Smooth muscle cell (in vitro differentiated cells): ENCODE results near the gene TWNK. TPM values are rescaled to one million over a fixed set of nuclear protein-coding genes. Genes with fewer than 3 reads are reported as not detected.

Experiments
- DNase-seq: peaks from one replicate; lab custom pipeline; 2025; ENCODE audit not compliant: unreplicated experiment; lab: John Stamatoyannopoulos, UW
- H2AFZ ChIP-seq: fragments of 200-600 bp; sonication (generic); 2 replicates; pipeline ENCODE4 v1.6.0; 2016; ENCODE audit warnings: antibody characterized with exemption, low read depth, mild to moderate bottlenecking
- H3F3A ChIP-seq: fragments of 200-600 bp; sonication (generic); 2 replicates; pipeline ENCODE4 v1.6.0; 2017; ENCODE audit warnings: antibody characterized with exemption, low read depth
- H3K27ac ChIP-seq: fragments of 200-600 bp; sonication (generic); 2 replicates; pipeline ENCODE4 v1.5.1; 2016; ENCODE audit warnings: low read depth, mild to moderate bottlenecking
- H3K27me3 ChIP-seq: fragments of 200-600 bp; sonication (generic); 2 replicates; pipeline ENCODE4 v1.6.1; 2016; ENCODE audit warnings: low read depth, mild to moderate bottlenecking
- H3K36me3 ChIP-seq: fragments of 200-600 bp; sonication (generic); 2 replicates; pipeline ENCODE4 v1.5.1; 2016; ENCODE audit warnings: low read depth
- H3K4me1 ChIP-seq: fragments of 200-600 bp; sonication (generic); 2 replicates; pipeline ENCODE4 v1.5.1; 2016; ENCODE audit warnings: low read depth
- H3K4me2 ChIP-seq: fragments of 200-600 bp; sonication (generic); 2 replicates; pipeline ENCODE4 v1.6.0; 2016; ENCODE audit warnings: mild to moderate bottlenecking
- H3K4me3 ChIP-seq: fragments of 200-600 bp; sonication (generic); 2 replicates; pipeline ENCODE4 v1.5.1; 2016; ENCODE audit warnings: mild to moderate bottlenecking
- H3K79me2 ChIP-seq: fragments of 200-600 bp; sonication (generic); 2 replicates; pipeline ENCODE4 v1.6.0; 2016; ENCODE audit warnings: low read depth, mild to moderate bottlenecking
- H3K9ac ChIP-seq: fragments of 200-600 bp; sonication (generic); 2 replicates; pipeline ENCODE4 v1.6.0; 2016; ENCODE audit warnings: low read depth
- H3K9me3 ChIP-seq: fragments of 200-600 bp; sonication (generic); replicated peaks from 2 replicates; pipeline ENCODE4 v1.5.1; 2016; ENCODE audit warnings: low read depth
- H4K20me1 ChIP-seq: fragments of 200-600 bp; sonication (generic); 2 replicates; pipeline ENCODE4 v1.6.0; 2016; ENCODE audit warnings: low read depth
- CTCF ChIP-seq: fragments of 200-600 bp; sonication (generic); IDR thresholded peaks from 2 replicates; pipeline ENCODE4 v1.5.1; 2017; ENCODE audit warnings: borderline replicate concordance, mild to moderate bottlenecking, antibody characterized with exemption; ENCODE audit not compliant: insufficient read depth, poor library complexity, severe bottlenecking
- WGBS: methylation state at CpG from one replicate; pipeline ENCODE4 v1.1.7; 2016; ENCODE audit warnings: low lambda C conversion rate; 5-methylcytosine and 5-hydroxymethylcytosine counted together
- polyA plus RNA-seq: library from polyadenylated mRNA; unstranded; fragments of >200 nt; fragmentation: Nextera tagmentation; extraction: Ambion mirVana; gene quantifications from 2 replicates; pipeline ENCODE4 v1.2.1, GENCODE V29; 2016
- total RNA-seq: library from RNA; depleted of rRNA; stranded (reverse); fragments of >200 nt; gene quantifications from 2 replicates; pipeline ENCODE4 v1.2.3, GENCODE V29; 2014

TWNK gene
- total and polyA plus RNA-seq, 2 experiments from 2014 or later, result 2.0 to 2.5 TPM

GRCh38 chr10:101040061-101040460 lies 52.7 kb downstream of the TWNK start:
- Histone ChIP-seq H3K27ac (no peak overlapping the region), H3K9me3 (no peaks in the 10 kb centered on the region), H4K20me1 (peaks cover 19% of the 10 kb centered on the region), H3K9ac (no peak overlapping the region), H3K4me2 (no peak overlapping the region), H3K27me3 (peaks cover under 1% of the 10 kb centered on the region), H3K36me3 (peaks cover 10% of the 10 kb centered on the region), H3F3A (peaks cover 27% of the 10 kb centered on the region), H3K79me2 (peaks cover 2% of the 10 kb centered on the region), H2AFZ (no peak overlapping the region), H3K4me1 (peaks cover 8% of the 10 kb centered on the region), H3K4me3 (no peak overlapping the region)
- WGBS, result 92% methylated on average over 3 of the region's 3 CpGs
- TF ChIP-seq CTCF, result no peak
- DNase-seq, result no peak

GRCh38 chr10:101040851-101041250 lies 53.5 kb downstream of the TWNK start:
- Histone ChIP-seq H3K27me3 (peaks cover 8% of the 10 kb centered on the region), H3K4me2 (no peak overlapping the region), H3K27ac (no peak overlapping the region), H2AFZ (no peak overlapping the region), H3K36me3 (peaks cover 10% of the 10 kb centered on the region), H3K4me1 (peaks cover 8% of the 10 kb centered on the region), H3K9ac (no peak overlapping the region), H3K4me3 (no peak overlapping the region), H3F3A (peaks cover 27% of the 10 kb centered on the region), H3K9me3 (no peaks in the 10 kb centered on the region), H3K79me2 (no peaks in the 10 kb centered on the region), H4K20me1 (peaks cover 11% of the 10 kb centered on the region)
- TF ChIP-seq CTCF, result no peak
- DNase-seq, result no peak
- WGBS, result 86% methylated on average over 1 of the region's 2 CpGs

GRCh38 chr10:101041252-101041761 lies 54.0 kb downstream of the TWNK start:
- peaks cover 8% of the 10 kb centered on the region for H3K4me1 ChIP-seq
- peak; percentile 73 for TF ChIP-seq CTCF
- DNase-seq, result peak; percentile 10
- peaks cover 13% of the 10 kb centered on the region for H3K27me3 ChIP-seq
- no peak overlapping the region for H2AFZ ChIP-seq
- no peak overlapping the region for H3K9ac ChIP-seq
- no peaks in the 10 kb centered on the region for H3K79me2 ChIP-seq
- peaks cover 27% of the 10 kb centered on the region for H3F3A ChIP-seq
- H4K20me1 ChIP-seq, result peaks cover 7% of the 10 kb centered on the region
- no peak overlapping the region for H3K27ac ChIP-seq
- no peaks in the 10 kb centered on the region for H3K9me3 ChIP-seq
- H3K4me2 ChIP-seq, result no peak overlapping the region
- 43% methylated on average over 5 of the region's 6 CpGs for WGBS
- H3K4me3 ChIP-seq, result no peak overlapping the region
- H3K36me3 ChIP-seq, result peaks cover 10% of the 10 kb centered on the region

- peak overlapping the region; percentile 70 for H3K4me3 ChIP-seq
- peaks cover 27% of the 10 kb centered on the region for H3F3A ChIP-seq
- H3K27ac ChIP-seq, result peak overlapping the region; percentile 93
- H3K36me3 ChIP-seq, result peaks cover 6% of the 10 kb centered on the region
- 88% methylated on average over 4 of the region's 4 CpGs for WGBS
- peak overlapping the region; percentile 86 for H3K4me2 ChIP-seq
- H3K27me3 ChIP-seq, result peaks cover 21% of the 10 kb centered on the region
- TF ChIP-seq CTCF, result no peak
- H2AFZ ChIP-seq, result no peak overlapping the region
- no peaks in the 10 kb centered on the region for H4K20me1 ChIP-seq
- no peak for DNase-seq
- H3K9me3 ChIP-seq, result no peaks in the 10 kb centered on the region
- peaks cover 14% of the 10 kb centered on the region for H3K4me1 ChIP-seq
- H3K79me2 ChIP-seq, result no peaks in the 10 kb centered on the region
- no peak overlapping the region for H3K9ac ChIP-seq
Observed at GRCh38 chr10:101042118-101042517, 54.8 kb downstream of the TWNK start.
